WERI-Rb-1 (cell line): ENCODE results near the gene GABRG3.

ENCODE experiments used
- DNase-seq: peaks from one replicate; pipeline ENCODE4 v3.0.0-alpha.2; 2020
- H3K27ac ChIP-seq: fragments of 250-450 bp; sonication (Bioruptor Pico); 2 replicates; pipeline ENCODE4 v1.5.1; 2020; ENCODE audit warnings: mild to moderate bottlenecking, moderate library complexity
- H3K27me3 ChIP-seq: fragments of 250-450 bp; sonication (Bioruptor Pico); 2 replicates; pipeline ENCODE4 v1.5.1; 2021; ENCODE audit warnings: mild to moderate bottlenecking, low read depth, moderate library complexity; ENCODE audit not compliant: insufficient read depth, severe bottlenecking
- H3K36me3 ChIP-seq: fragments of 250-450 bp; sonication (Bioruptor Pico); 2 replicates; pipeline ENCODE4 v1.5.1; 2020; ENCODE audit warnings: mild to moderate bottlenecking, moderate library complexity
- H3K4me3 ChIP-seq: 2 replicates; pipeline ENCODE4 v1.5.1; 2011; ENCODE audit warnings: low read depth, mild to moderate bottlenecking, control low read depth, low read length
- H3K9me3 ChIP-seq: fragments of 250-450 bp; sonication (Bioruptor Pico); 2 replicates; pipeline ENCODE4 v1.5.1; 2021; ENCODE audit warnings: mild to moderate bottlenecking, moderate library complexity; ENCODE audit not compliant: severe bottlenecking
- CTCF ChIP-seq: IDR thresholded peaks from 2 replicates; pipeline ENCODE4 v1.5.1; 2011; ENCODE audit warnings: low read depth, mild to moderate bottlenecking, control low read depth, inconsistent platforms, low read length

Gene GABRG3

GRCh38 chr15:27414168-27414870 lies 443.3 kb downstream of the GABRG3 start:
- Histone ChIP-seq H3K4me3 (no peak overlapping the region), H3K9me3 (no peaks in the 10 kb centered on the region), H3K27ac (no peak overlapping the region), H3K27me3 (no peaks in the 10 kb centered on the region), H3K36me3 (no peaks in the 10 kb centered on the region)
- no peak for DNase-seq
- TF ChIP-seq CTCF = no peak

GRCh38 chr15:27418726-27419125 lies 447.7 kb downstream of the GABRG3 start:
- Histone ChIP-seq H3K27ac (no peak overlapping the region), H3K36me3 (no peaks in the 10 kb centered on the region), H3K9me3 (no peaks in the 10 kb centered on the region), H3K4me3 (no peak overlapping the region), H3K27me3 (no peaks in the 10 kb centered on the region)
- no peak for DNase-seq
- no peak for TF ChIP-seq CTCF

- no peaks in the 10 kb centered on the region for H3K36me3 ChIP-seq
- H3K27ac ChIP-seq = no peak overlapping the region
- H3K9me3 ChIP-seq = no peaks in the 10 kb centered on the region
- no peak for TF ChIP-seq CTCF
- DNase-seq = no peak
- H3K4me3 ChIP-seq = no peak overlapping the region
- no peaks in the 10 kb centered on the region for H3K27me3 ChIP-seq
These were observed 452.0 kb downstream of the GABRG3 start for GRCh38 chr15:27422997-27423396.

GRCh38 chr15:27426805-27427204 lies 455.8 kb downstream of the GABRG3 start:
- no peak for DNase-seq
- no peak overlapping the region for H3K27ac ChIP-seq
- no peaks in the 10 kb centered on the region for H3K36me3 ChIP-seq
- no peaks in the 10 kb centered on the region for H3K27me3 ChIP-seq
- H3K4me3 ChIP-seq = no peak overlapping the region
- H3K9me3 ChIP-seq = no peaks in the 10 kb centered on the region
- TF ChIP-seq CTCF = no peak

- no peak for TF ChIP-seq CTCF
- Histone ChIP-seq H3K4me3 (no peak overlapping the region), H3K36me3 (no peaks in the 10 kb centered on the region), H3K9me3 (no peaks in the 10 kb centered on the region), H3K27me3 (no peaks in the 10 kb centered on the region), H3K27ac (no peak overlapping the region)
- no peak for DNase-seq
These were observed 456.3 kb downstream of the GABRG3 start for GRCh38 chr15:27427276-27427675.

- H3K4me3 ChIP-seq = no peak overlapping the region
- no peaks in the 10 kb centered on the region for H3K36me3 ChIP-seq
- H3K27me3 ChIP-seq = no peaks in the 10 kb centered on the region
- H3K27ac ChIP-seq = no peak overlapping the region
- TF ChIP-seq CTCF = no peak
- DNase-seq = no peak
- H3K9me3 ChIP-seq = no peaks in the 10 kb centered on the region
These were observed 457.2 kb downstream of the GABRG3 start for GRCh38 chr15:27428151-27428550.
